Measurements from ENCODE around the gene CNEP1R1. TPM values are rescaled to one million over a fixed set of nuclear protein-coding genes. Genes with fewer than 3 reads are reported as not detected.

Gene CNEP1R1
- total RNA-seq (10 to 100 TPM; 14.7 to 25.3 (median 20.5) TPM), polyA plus RNA-seq (10 to 100 TPM; 13.9 to 20.7 (median 14.1) TPM)
- long read RNA-seq, donor 1, partial matches to known transcripts: 0 of 2 reads
- long read RNA-seq, donor 1, other reads (novel, unspliced or antisense): 0 of 2 reads
- long read RNA-seq, donor 2, partial matches to known transcripts: 0 of 4 reads
- long read RNA-seq, donor 2, other reads (novel, unspliced or antisense): 0 of 4 reads
- long read RNA-seq, donor 3, transcript CNEP1R1-202 (6 exons, 2,117 nt): major isoform, 8 of 11 reads
- long read RNA-seq, donor 3, partial matches to known transcripts: 0 of 11 reads
- long read RNA-seq, donor 3, other reads (novel, unspliced or antisense): 0 of 11 reads
- long read RNA-seq, donor 4, partial matches to known transcripts: 1 of 2 reads
- long read RNA-seq, donor 4, other reads (novel, unspliced or antisense): 0 of 2 reads
- long read RNA-seq, donor 5, transcript CNEP1R1-203 (7 exons, 2,965 nt): minor isoform, 5 of 21 reads
- long read RNA-seq, donor 5, transcript CNEP1R1-202 (6 exons, 2,117 nt): major isoform, 9 of 21 reads
- long read RNA-seq, donor 5, partial matches to known transcripts: 1 of 21 reads
- long read RNA-seq, donor 5, other reads (novel, unspliced or antisense): 4 of 21 reads
- long read RNA-seq, donor 6, partial matches to known transcripts: 1 of 2 reads
- long read RNA-seq, donor 6, other reads (novel, unspliced or antisense): 1 of 2 reads
- long read RNA-seq, donor 7, partial matches to known transcripts: 0 of 5 reads
- long read RNA-seq, donor 7, other reads (novel, unspliced or antisense): 0 of 5 reads
- long read RNA-seq, donor 8, transcript CNEP1R1-202 (6 exons, 2,117 nt): major isoform, 6 of 11 reads
- long read RNA-seq, donor 8, partial matches to known transcripts: 0 of 11 reads
- long read RNA-seq, donor 8, other reads (novel, unspliced or antisense): 0 of 11 reads
- long read RNA-seq, donor 9, transcript CNEP1R1-202 (6 exons, 2,117 nt): major isoform, 7 of 10 reads
- long read RNA-seq, donor 9, partial matches to known transcripts: 0 of 10 reads
- long read RNA-seq, donor 9, other reads (novel, unspliced or antisense): 0 of 10 reads
- long read RNA-seq, donor 10, partial matches to known transcripts: 0 of 6 reads
- long read RNA-seq, donor 10, other reads (novel, unspliced or antisense): 0 of 6 reads

GRCh38 chr16:50024684-50025536, at the start of gene CNEP1R1:
TSS of gene CNEP1R1 (plus strand) at chr16:50025225. CDS start at chr16:50025316, 91 bp downstream.
- Histone ChIP-seq H3K27ac (peak within 1 kb of the TSS; percentile 15 to 82 (median 77)), H3K4me3 (peak within 1 kb of the TSS; percentile 31 to 84 (median 75)), H3K36me3 (replicated peaks in 1 of 2) (peaks cover 0 to 3% of the 10 kb centered on the region in 2 donors), H3K4me1 (replicated peaks in 1 of 2) (peaks cover 3 to 18% of the 10 kb centered on the region in 2 donors), H3K27me3 (no peaks in the 10 kb centered on the region), H3K9me3 (replicated peaks in 1 of 3) (no peaks in the 10 kb centered on the region)
- 0 to 1% (median 0%) methylated on average over 25 to 65 of the region's 65 CpGs for WGBS, 4 donors
- peak in 1 of 2 donors; percentile 41 for TF ChIP-seq POLR2A (IDR thresholded peaks at IDR 0.05)
- TF ChIP-seq CTCF (IDR thresholded peaks at IDR 0.05): peak; percentile 100
- intact Hi-C loops (cut with DNase I): loop anchor here in 1 of 2 donors (10.0 kb wide), 2 partner anchors 330 to 780 kb away; no protein-coding TSS in a partner anchor
- DNase-seq: peak; percentile 93 to 98 (median 96)

- H3K4me3 ChIP-seq: no peak overlapping the region
- intact Hi-C loops (cut with DNase I): no loop called here
- no peak overlapping the region for H3K27ac ChIP-seq
- peaks cover 0 to 4% (median 0%) of the 10 kb centered on the region in 3 donors for H3K9me3 ChIP-seq (replicated peaks in 1 of 3)
- H3K4me1 ChIP-seq (replicated peaks in 1 of 2): no peaks in the 10 kb centered on the region
- no peaks in the 10 kb centered on the region for H3K27me3 ChIP-seq
- H3K36me3 ChIP-seq (replicated peaks in 1 of 2): no peaks in the 10 kb centered on the region
- no peak for DNase-seq
- TF ChIP-seq CTCF (IDR thresholded peaks at IDR 0.05) (no peak), POLR2A (IDR thresholded peaks at IDR 0.05) (no peak)
Measured at GRCh38 chr16:49977427-49977826, 47.6 kb upstream of the CNEP1R1 start.

GRCh38 chr16:49978569-49979326, 46.3 kb upstream of the CNEP1R1 start:
- WGBS, 4 donors: 86 to 90% (median 89%) methylated on average over 6 of the region's 6 CpGs
- H3K4me1 ChIP-seq (replicated peaks in 1 of 2): no peaks in the 10 kb centered on the region
- H3K36me3 ChIP-seq (replicated peaks in 1 of 2): no peaks in the 10 kb centered on the region
- H3K4me3 ChIP-seq: no peak overlapping the region
- H3K27ac ChIP-seq: no peak overlapping the region
- DNase-seq: no peak
- no peaks in the 10 kb centered on the region for H3K27me3 ChIP-seq
- intact Hi-C loops (cut with DNase I): no loop called here
- peaks cover 0 to 4% (median 0%) of the 10 kb centered on the region in 3 donors for H3K9me3 ChIP-seq (replicated peaks in 1 of 3)
- no peak for TF ChIP-seq CTCF (IDR thresholded peaks at IDR 0.05)
- TF ChIP-seq POLR2A (IDR thresholded peaks at IDR 0.05): no peak
